Measurements from ENCODE around the gene FAM20C.

The FAM20C gene

DNA sequence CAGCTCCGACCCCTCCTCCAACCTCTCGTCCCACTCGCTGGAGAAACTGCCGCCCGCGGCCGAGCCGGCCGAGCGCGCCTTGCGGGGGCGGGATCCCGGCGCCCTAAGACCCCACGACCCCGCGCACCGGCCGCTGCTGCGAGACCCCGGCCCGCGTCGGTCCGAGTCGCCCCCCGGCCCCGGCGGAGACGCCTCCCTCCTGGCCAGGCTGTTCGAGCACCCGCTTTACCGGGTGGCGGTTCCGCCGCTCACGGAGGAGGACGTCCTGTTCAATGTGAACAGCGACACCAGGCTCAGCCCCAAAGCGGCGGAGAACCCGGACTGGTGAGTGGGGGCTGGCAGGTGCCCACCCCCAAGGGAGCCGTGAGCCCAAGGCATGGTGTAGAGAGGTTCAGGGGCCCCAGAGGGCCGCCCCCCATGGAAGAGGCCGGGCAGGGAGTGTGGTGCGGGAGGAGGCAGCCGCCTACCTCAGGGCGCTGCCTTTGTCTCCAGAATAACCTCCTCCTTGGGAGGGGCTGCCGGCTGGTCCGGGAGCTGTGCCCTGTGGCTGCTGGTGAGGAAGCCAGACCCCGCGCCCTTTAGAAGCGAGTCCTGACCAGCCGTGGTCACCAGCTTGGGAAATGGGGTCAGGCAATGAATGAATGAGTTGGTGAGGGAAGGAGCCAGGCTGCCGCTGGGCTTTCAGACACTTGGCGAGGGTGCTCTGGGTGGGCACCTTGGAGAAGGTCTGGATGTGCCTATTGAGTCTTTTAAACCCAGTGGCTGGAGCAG lies 1.3 kb downstream of the FAM20C start:
- DNase-seq (ENCODE audit: low read depth): no peak
- TF ChIP-seq, protein P1, sequence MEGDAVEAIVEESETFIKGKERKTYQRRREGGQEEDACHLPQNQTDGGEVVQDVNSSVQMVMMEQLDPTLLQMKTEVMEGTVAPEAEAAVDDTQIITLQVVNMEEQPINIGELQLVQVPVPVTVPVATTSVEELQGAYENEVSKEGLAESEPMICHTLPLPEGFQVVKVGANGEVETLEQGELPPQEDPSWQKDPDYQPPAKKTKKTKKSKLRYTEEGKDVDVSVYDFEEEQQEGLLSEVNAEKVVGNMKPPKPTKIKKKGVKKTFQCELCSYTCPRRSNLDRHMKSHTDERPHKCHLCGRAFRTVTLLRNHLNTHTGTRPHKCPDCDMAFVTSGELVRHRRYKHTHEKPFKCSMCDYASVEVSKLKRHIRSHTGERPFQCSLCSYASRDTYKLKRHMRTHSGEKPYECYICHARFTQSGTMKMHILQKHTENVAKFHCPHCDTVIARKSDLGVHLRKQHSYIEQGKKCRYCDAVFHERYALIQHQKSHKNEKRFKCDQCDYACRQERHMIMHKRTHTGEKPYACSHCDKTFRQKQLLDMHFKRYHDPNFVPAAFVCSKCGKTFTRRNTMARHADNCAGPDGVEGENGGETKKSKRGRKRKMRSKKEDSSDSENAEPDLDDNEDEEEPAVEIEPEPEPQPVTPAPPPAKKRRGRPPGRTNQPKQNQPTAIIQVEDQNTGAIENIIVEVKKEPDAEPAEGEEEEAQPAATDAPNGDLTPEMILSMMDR (IDR thresholded peaks at IDR 0.05; ENCODE audit: low read length, missing control alignments): no peak
- peak overlapping the region; percentile 74 for H3K4me3 ChIP-seq (replicated peaks; ENCODE audit: low read depth, low read length)

- DNase-seq (ENCODE audit: low read depth): peak; percentile 26
- H3K4me3 ChIP-seq (replicated peaks; ENCODE audit: low read depth, low read length): peak overlapping the region; percentile 74
- TF ChIP-seq, protein P1 (IDR thresholded peaks at IDR 0.05; ENCODE audit: low read length, missing control alignments): no peak
Observed at GRCh38 chr7:194252-195009, 2.1 kb downstream of the FAM20C start.

GRCh38 chr7:195010-195829 lies 2.8 kb downstream of the FAM20C start:
- peak overlapping the region; percentile 74 for H3K4me3 ChIP-seq (replicated peaks; ENCODE audit: low read depth, low read length)
- TF ChIP-seq, protein P1 (IDR thresholded peaks at IDR 0.05; ENCODE audit: low read length, missing control alignments): no peak
- peak; percentile 28 for DNase-seq (ENCODE audit: low read depth)

GRCh38 chr7:195830-196128 lies 3.4 kb downstream of the FAM20C start:
- peak overlapping the region; percentile 74 for H3K4me3 ChIP-seq (replicated peaks; ENCODE audit: low read depth, low read length)
- TF ChIP-seq, protein P1 (IDR thresholded peaks at IDR 0.05; ENCODE audit: low read length, missing control alignments): no peak

DNA sequence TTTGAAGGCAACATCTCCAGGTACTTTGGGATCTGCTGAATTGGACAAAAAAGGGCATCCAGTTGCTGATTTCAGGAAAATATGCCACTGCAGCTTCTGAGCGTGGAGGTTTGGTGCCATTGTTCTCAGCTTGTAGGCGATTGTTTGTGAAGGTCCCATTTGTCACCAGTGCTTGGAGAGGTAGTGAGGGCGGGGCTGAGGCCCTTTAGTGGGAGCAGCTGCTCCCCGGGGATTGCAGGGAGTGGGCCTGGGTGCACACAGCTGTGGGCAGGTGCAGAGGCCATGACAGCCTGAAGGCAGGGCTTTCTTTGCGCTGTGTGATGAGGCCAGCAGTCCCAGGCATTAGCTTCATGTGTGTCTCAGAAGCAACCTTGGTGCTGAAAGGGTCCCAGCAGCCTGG lies 3.9 kb downstream of the FAM20C start:
- no peak for DNase-seq (ENCODE audit: low read depth)
- H3K4me3 ChIP-seq (replicated peaks; ENCODE audit: low read depth, low read length): no peak overlapping the region
- TF ChIP-seq, protein P1 (IDR thresholded peaks at IDR 0.05; ENCODE audit: low read length, missing control alignments): no peak

More at GRCh38 chr7:195830-196128, 3.4 kb downstream of the FAM20C start:
- no peak for DNase-seq (ENCODE audit: low read depth)

- TF ChIP-seq, protein P1 (IDR thresholded peaks at IDR 0.05; ENCODE audit: low read length, missing control alignments): no peak
- H3K4me3 ChIP-seq (replicated peaks; ENCODE audit: low read depth, low read length): no peak overlapping the region
- no peak for DNase-seq (ENCODE audit: low read depth)
Observed at GRCh38 chr7:196778-197321, 4.5 kb downstream of the FAM20C start.

All from fibroblast of pulmonary artery (primary cell).